Fibroblast of lung (primary cell): ENCODE data around the gene ARMH2.

Experiments used
- EZH2 ChIP-seq: IDR thresholded peaks from 2 replicates; pipeline ENCODE4 v1.5.1; 2012; ENCODE audit warnings: low read length, control low read depth, mild to moderate bottlenecking; ENCODE audit errors: missing control alignments
- TF ChIP-seq, protein P1 (sequence below), 2 donors: IDR thresholded peaks in 1 of 2; conservative IDR thresholded peaks in 1 of 2; 1 replicate in 1 of 2; 2 replicates in 1 of 2; pipeline ENCODE4 v1.5.1; 2011 to 2012; ENCODE audit warnings: low read length in 2 of 2, control low read depth in 1 of 2, inconsistent platforms in 1 of 2, low read depth in 1 of 2, mild to moderate bottlenecking in 1 of 2

DNA sequence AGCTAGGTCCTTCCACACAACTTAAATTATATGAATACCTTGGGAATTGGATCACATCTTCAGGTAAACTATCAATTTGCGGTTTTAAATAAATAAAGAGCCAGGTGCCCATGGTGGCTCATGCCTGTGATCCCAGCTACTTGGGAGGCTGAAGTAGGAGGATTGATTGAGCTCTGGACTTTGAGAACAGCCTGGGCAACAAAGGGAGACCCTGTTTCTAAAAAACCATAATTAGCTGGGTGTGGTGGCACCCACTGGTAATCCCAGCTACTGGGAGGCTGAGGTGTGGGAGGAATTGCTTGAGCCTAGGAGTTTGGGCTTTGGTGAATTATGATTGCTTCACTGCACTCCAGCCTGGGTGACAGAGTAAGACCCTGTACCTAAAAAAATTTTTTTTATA is 20.6 kb downstream of the ARMH2 start:
- TF ChIP-seq, protein P1, sequence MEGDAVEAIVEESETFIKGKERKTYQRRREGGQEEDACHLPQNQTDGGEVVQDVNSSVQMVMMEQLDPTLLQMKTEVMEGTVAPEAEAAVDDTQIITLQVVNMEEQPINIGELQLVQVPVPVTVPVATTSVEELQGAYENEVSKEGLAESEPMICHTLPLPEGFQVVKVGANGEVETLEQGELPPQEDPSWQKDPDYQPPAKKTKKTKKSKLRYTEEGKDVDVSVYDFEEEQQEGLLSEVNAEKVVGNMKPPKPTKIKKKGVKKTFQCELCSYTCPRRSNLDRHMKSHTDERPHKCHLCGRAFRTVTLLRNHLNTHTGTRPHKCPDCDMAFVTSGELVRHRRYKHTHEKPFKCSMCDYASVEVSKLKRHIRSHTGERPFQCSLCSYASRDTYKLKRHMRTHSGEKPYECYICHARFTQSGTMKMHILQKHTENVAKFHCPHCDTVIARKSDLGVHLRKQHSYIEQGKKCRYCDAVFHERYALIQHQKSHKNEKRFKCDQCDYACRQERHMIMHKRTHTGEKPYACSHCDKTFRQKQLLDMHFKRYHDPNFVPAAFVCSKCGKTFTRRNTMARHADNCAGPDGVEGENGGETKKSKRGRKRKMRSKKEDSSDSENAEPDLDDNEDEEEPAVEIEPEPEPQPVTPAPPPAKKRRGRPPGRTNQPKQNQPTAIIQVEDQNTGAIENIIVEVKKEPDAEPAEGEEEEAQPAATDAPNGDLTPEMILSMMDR (conservative IDR thresholded peaks at IDR 0.05 in 1 of 2, IDR thresholded peaks at IDR 0.05 in 1 of 2; ENCODE audit: low read depth in 1 of 2, low read length in 2 of 2) = no peak
- TF ChIP-seq EZH2 = no peak
